Measurements from ENCODE around the gene UBALD2. TPM values are rescaled to one million over a fixed set of nuclear protein-coding genes. Genes with fewer than 3 reads are reported as not detected.
"Not testable (repeated sequence)": the region's sequence is repeated elsewhere in the genome, so short reads cannot be mapped to it uniquely, and the experiment has no call there.

UBALD2 gene
- total RNA-seq, 4 donors from 2014 or later, result 24.8 to 42.7 (median 35.6) TPM

- H3K36me3 ChIP-seq, result no peaks in the 10 kb centered on the region
- no peaks in the 10 kb centered on the region for H3K9me3 ChIP-seq
- WGBS, result 9% methylated on average over 12 of the region's 12 CpGs
- DNase-seq (ENCODE audit: low spot score in 2 of 2), result peak in 1 of 2 donors; percentile 67
- TF ChIP-seq POLR2AphosphoS5 (IDR thresholded peaks at IDR 0.05), result no peak
- TF ChIP-seq EP300 (IDR thresholded peaks at IDR 0.05), result no peak
- no peak for TF ChIP-seq CTCF (IDR thresholded peaks at IDR 0.05)
- no peak for TF ChIP-seq POLR2A (IDR thresholded peaks at IDR 0.05)
- H3K4me1 ChIP-seq, result peaks cover 24% of the 10 kb centered on the region
- H3K27me3 ChIP-seq, result peaks cover 17% of the 10 kb centered on the region
- peak overlapping the region; percentile 66 for H3K4me3 ChIP-seq
- no peak overlapping the region for H3K27ac ChIP-seq
Measured at GRCh38 chr17:76241204-76241538, 24.0 kb upstream of the UBALD2 start.

GRCh38 chr17:76241691-76242255, 23.4 kb upstream of the UBALD2 start:
- peaks cover 17% of the 10 kb centered on the region for H3K27me3 ChIP-seq
- H3K27ac ChIP-seq, result no peak overlapping the region
- H3K9me3 ChIP-seq, result no peaks in the 10 kb centered on the region
- H3K4me3 ChIP-seq, result peak overlapping the region; percentile 66
- H3K4me1 ChIP-seq, result peaks cover 24% of the 10 kb centered on the region
- TF ChIP-seq POLR2AphosphoS5 (IDR thresholded peaks at IDR 0.05) (no peak), EP300 (IDR thresholded peaks at IDR 0.05) (no peak), CTCF (IDR thresholded peaks at IDR 0.05) (no peak), POLR2A (IDR thresholded peaks at IDR 0.05) (no peak)
- no peaks in the 10 kb centered on the region for H3K36me3 ChIP-seq
- WGBS, result 93% methylated on average over 15 of the region's 15 CpGs
- DNase-seq (ENCODE audit: low spot score in 2 of 2), result peak in 1 of 2 donors; percentile 52

- no peak overlapping the region for H3K4me3 ChIP-seq
- peaks cover 23% of the 10 kb centered on the region for H3K4me1 ChIP-seq
- TF ChIP-seq CTCF (IDR thresholded peaks at IDR 0.05) (no peak), POLR2AphosphoS5 (IDR thresholded peaks at IDR 0.05) (no peak), EP300 (IDR thresholded peaks at IDR 0.05) (no peak), POLR2A (IDR thresholded peaks at IDR 0.05) (no peak)
- peaks cover 13% of the 10 kb centered on the region for H3K27me3 ChIP-seq
- 65% methylated on average over 12 of the region's 12 CpGs for WGBS
- peak in 1 of 2 donors; percentile 57 for DNase-seq (ENCODE audit: low spot score in 2 of 2)
- H3K9me3 ChIP-seq, result no peaks in the 10 kb centered on the region
- H3K27ac ChIP-seq, result no peak overlapping the region
- no peaks in the 10 kb centered on the region for H3K36me3 ChIP-seq
Measured at GRCh38 chr17:76243826-76244679, 21.1 kb upstream of the UBALD2 start.

- Histone ChIP-seq H3K27me3 (peaks cover 11% of the 10 kb centered on the region), H3K4me1 (peaks cover 17% of the 10 kb centered on the region)
- H3K27ac ChIP-seq, H3K36me3 ChIP-seq, H3K9me3 ChIP-seq, H3K4me3 ChIP-seq: not testable (repeated sequence)
- WGBS, result 94% methylated on average over 8 of the region's 8 CpGs
- DNase-seq (ENCODE audit: low spot score in 2 of 2), result peak in 1 of 2 donors; percentile 44
Measured at GRCh38 chr17:76244721-76245120, 20.4 kb upstream of the UBALD2 start.

- H3K27me3 ChIP-seq, result peaks cover 11% of the 10 kb centered on the region
- H3K4me3 ChIP-seq, result no peak overlapping the region
- H3K4me1 ChIP-seq, result peaks cover 6% of the 10 kb centered on the region
- H3K9me3 ChIP-seq, result no peaks in the 10 kb centered on the region
- no peaks in the 10 kb centered on the region for H3K36me3 ChIP-seq
- 84% methylated on average over 7 of the region's 7 CpGs for WGBS
- DNase-seq (ENCODE audit: low spot score in 2 of 2), result peak in 1 of 2 donors; percentile 51
- no peak overlapping the region for H3K27ac ChIP-seq
- TF ChIP-seq CTCF (IDR thresholded peaks at IDR 0.05) (no peak), EP300 (IDR thresholded peaks at IDR 0.05) (no peak), POLR2A (IDR thresholded peaks at IDR 0.05) (no peak), POLR2AphosphoS5 (IDR thresholded peaks at IDR 0.05) (no peak)
Measured at GRCh38 chr17:76246080-76247066, 18.8 kb upstream of the UBALD2 start.
